Osteoblast (primary cell): Measurements from ENCODE around the gene CHM. TPM values are rescaled to one million over a fixed set of nuclear protein-coding genes. Genes with fewer than 3 reads are reported as not detected.
"Not testable (repeated sequence)": the region's sequence is repeated elsewhere in the genome, so short reads cannot be mapped to it uniquely, and the experiment has no call there.

Experiments
- DNase-seq: peaks from one replicate; pipeline ENCODE4 v3.0.0; 2011; ENCODE audit warnings: low spot score, mixed read lengths; ENCODE audit not compliant: insufficient read length; ENCODE audit errors: missing footprints
- H2AFZ ChIP-seq: 2 replicates; pipeline ENCODE4 v1.6.0; 2011; ENCODE audit warnings: mild to moderate bottlenecking, low read length
- H3K27ac ChIP-seq: 2 replicates; pipeline ENCODE4 v1.5.1; 2011; ENCODE audit warnings: mild to moderate bottlenecking, low read depth, low read length, moderate library complexity
- H3K27me3 ChIP-seq: 2 replicates; pipeline ENCODE4 v1.6.0; 2012; ENCODE audit warnings: mild to moderate bottlenecking, control low read depth, inconsistent platforms, low read length, moderate library complexity; ENCODE audit not compliant: insufficient read depth
- H3K36me3 ChIP-seq: 2 replicates; pipeline ENCODE4 v1.5.1; 2011; ENCODE audit warnings: mild to moderate bottlenecking, low read length, control low read depth, moderate library complexity; ENCODE audit not compliant: insufficient read depth
- H3K4me1 ChIP-seq: 2 replicates; pipeline ENCODE4 v1.5.1; 2011; ENCODE audit warnings: mild to moderate bottlenecking, low read length, control low read depth, moderate library complexity; ENCODE audit not compliant: insufficient read depth
- H3K4me2 ChIP-seq: 2 replicates; pipeline ENCODE4 v1.6.0; 2011; ENCODE audit warnings: mild to moderate bottlenecking, low read length; ENCODE audit not compliant: insufficient read depth
- H3K4me3 ChIP-seq: fragments of 200-600 bp; sonication (generic); 3 replicates; pipeline ENCODE4 v1.5.1; 2012; ENCODE audit warnings: mild to moderate bottlenecking, low read length, inconsistent platforms; ENCODE audit not compliant: insufficient read depth
- H3K79me2 ChIP-seq: 2 replicates; pipeline ENCODE4 v1.6.0; 2012; ENCODE audit warnings: mild to moderate bottlenecking, low read length, control low read depth, inconsistent platforms; ENCODE audit not compliant: insufficient read depth
- H3K9me3 ChIP-seq: 2 replicates; pipeline ENCODE4 v1.5.1; 2011; ENCODE audit warnings: low read depth, low read length, control low read depth
- H4K20me1 ChIP-seq: 2 replicates; pipeline ENCODE4 v1.6.0; 2012; ENCODE audit warnings: mild to moderate bottlenecking, low read length, control low read depth; ENCODE audit not compliant: insufficient read depth
- total RNA-seq: library from RNA; depleted of rRNA; stranded (reverse); fragments of >200 nt; gene quantifications from 2 replicates; pipeline ENCODE4 v1.2.3, GENCODE V29; 2012
- TF ChIP-seq, protein P1 (sequence below): IDR thresholded peaks from 2 replicates; pipeline ENCODE4 v1.5.1; 2011; ENCODE audit warnings: mild to moderate bottlenecking, low read depth, low read length, moderate library complexity; ENCODE audit errors: extremely low read depth

The CHM gene
- total RNA-seq, 1 donor, result 25.3 TPM

DNA sequence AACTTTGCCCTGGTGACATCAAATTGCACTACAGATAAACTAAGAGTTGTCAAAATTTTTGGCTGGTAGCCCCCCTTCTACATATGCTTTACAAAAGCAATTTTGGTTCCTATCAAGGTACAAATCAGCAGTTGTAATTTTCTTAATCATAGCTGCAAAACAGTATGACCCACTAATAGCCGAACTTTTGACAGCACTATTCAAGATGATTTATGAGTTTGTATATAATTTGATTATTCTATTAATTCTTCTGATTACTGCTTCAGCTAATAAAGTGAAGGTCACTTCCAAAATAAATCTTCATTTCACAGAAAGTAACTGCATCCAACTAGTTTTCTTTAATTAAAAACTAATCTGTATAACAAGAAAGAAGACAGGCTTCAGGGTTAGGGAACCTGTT, 119.6 kb downstream of the CHM start:
- no peaks in the 10 kb centered on the region for H3K9me3 ChIP-seq
- no peak for DNase-seq
- H3K4me2 ChIP-seq, result no peak overlapping the region
- H2AFZ ChIP-seq, result no peak overlapping the region
- H3K4me3 ChIP-seq, result no peak overlapping the region
- no peak overlapping the region for H3K27ac ChIP-seq
- H3K27me3 ChIP-seq, result no peaks in the 10 kb centered on the region
- H4K20me1 ChIP-seq, result peaks cover 9% of the 10 kb centered on the region
- TF ChIP-seq, protein P1, sequence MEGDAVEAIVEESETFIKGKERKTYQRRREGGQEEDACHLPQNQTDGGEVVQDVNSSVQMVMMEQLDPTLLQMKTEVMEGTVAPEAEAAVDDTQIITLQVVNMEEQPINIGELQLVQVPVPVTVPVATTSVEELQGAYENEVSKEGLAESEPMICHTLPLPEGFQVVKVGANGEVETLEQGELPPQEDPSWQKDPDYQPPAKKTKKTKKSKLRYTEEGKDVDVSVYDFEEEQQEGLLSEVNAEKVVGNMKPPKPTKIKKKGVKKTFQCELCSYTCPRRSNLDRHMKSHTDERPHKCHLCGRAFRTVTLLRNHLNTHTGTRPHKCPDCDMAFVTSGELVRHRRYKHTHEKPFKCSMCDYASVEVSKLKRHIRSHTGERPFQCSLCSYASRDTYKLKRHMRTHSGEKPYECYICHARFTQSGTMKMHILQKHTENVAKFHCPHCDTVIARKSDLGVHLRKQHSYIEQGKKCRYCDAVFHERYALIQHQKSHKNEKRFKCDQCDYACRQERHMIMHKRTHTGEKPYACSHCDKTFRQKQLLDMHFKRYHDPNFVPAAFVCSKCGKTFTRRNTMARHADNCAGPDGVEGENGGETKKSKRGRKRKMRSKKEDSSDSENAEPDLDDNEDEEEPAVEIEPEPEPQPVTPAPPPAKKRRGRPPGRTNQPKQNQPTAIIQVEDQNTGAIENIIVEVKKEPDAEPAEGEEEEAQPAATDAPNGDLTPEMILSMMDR, result no peak
- H3K4me1 ChIP-seq, result no peaks in the 10 kb centered on the region
- no peaks in the 10 kb centered on the region for H3K79me2 ChIP-seq
- no peaks in the 10 kb centered on the region for H3K36me3 ChIP-seq

DNA sequence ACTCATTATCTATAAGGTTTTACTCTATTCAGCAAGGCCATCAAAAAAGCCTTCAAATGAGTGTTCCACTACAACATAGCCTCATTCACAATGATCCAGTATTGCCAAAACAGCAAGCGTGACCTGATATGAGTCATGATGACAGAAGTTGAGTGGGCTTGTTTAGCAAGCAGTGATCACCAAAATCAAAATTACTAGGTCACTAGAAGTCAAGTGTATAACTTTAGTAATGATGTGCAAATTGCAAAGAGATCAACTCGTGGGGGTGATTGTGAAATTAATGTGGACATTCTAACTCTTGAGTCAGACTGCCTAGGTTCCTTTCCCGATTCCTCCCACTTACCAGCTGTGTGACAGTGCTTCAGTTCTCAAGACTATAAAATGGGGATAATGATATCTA, 124.5 kb downstream of the CHM start:
- Histone ChIP-seq H3K4me3 (no peak overlapping the region), H3K9me3 (no peaks in the 10 kb centered on the region), H3K4me2 (no peak overlapping the region), H4K20me1 (peaks cover 18% of the 10 kb centered on the region), H3K27me3 (no peaks in the 10 kb centered on the region), H2AFZ (no peak overlapping the region), H3K27ac (no peak overlapping the region), H3K4me1 (peaks cover 7% of the 10 kb centered on the region), H3K36me3 (no peaks in the 10 kb centered on the region), H3K79me2 (peaks cover 3% of the 10 kb centered on the region)
- DNase-seq, result peak; percentile 17
- TF ChIP-seq, protein P1, result no peak

DNA sequence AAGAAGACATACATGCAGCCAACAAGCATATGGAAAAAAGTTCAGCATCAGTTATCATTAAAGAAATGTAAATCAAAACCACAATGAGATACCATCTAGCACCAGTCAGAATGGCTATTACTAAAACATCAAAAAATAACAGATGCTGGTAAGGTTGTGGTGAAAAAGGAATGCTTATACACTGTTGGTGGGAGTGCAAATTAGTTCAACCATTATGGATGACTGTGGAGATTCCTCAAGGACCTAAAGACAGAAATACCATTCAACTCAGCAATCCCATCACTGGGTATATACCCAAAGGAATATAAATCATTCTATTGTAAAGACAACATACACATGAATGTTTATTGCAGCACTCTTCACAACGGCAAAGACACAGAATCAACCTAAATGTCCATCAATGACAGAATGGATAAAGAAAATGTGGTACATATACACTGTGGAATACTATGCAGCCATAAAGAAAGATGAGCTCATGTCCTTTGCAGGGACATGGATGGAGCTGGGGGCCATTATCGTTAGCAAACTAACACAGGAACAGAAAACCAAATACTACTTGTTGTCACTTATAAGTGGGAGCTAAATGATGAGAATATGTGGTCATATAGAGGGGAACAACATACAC, 130.6 kb downstream of the CHM start:
- H3K4me1 ChIP-seq, H3K4me2 ChIP-seq, H2AFZ ChIP-seq, DNase-seq, H3K9me3 ChIP-seq, H3K27me3 ChIP-seq, H3K4me3 ChIP-seq, H3K79me2 ChIP-seq, H3K36me3 ChIP-seq, H3K27ac ChIP-seq: not testable (repeated sequence)
- H4K20me1 ChIP-seq, result peaks cover 16% of the 10 kb centered on the region

DNA sequence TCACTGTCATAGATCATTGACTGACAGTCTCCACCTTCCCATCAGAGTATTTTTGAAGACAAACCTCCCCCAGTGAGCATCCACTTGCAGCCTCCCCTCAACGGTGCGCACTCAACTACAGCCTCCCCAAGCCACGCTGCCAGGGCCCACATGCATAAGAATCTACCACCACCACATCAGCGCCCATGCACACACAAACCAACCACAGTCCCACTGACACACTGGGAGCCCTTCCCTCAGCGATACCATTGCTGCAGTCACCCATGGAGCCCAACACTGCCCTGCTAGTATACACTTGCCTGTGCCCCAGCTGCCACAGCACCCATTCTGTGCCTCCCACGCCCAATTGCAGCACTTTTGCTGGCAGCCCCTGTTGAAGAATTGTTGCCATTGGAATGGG, 132.9 kb downstream of the CHM start:
- no peaks in the 10 kb centered on the region for H3K27me3 ChIP-seq
- H4K20me1 ChIP-seq, result peaks cover 16% of the 10 kb centered on the region
- no peak overlapping the region for H3K4me3 ChIP-seq
- no peak for DNase-seq
- no peak overlapping the region for H2AFZ ChIP-seq
- peaks cover 7% of the 10 kb centered on the region for H3K79me2 ChIP-seq
- H3K9me3 ChIP-seq, result no peaks in the 10 kb centered on the region
- TF ChIP-seq, protein P1, result no peak
- no peaks in the 10 kb centered on the region for H3K4me1 ChIP-seq
- no peak overlapping the region for H3K27ac ChIP-seq
- H3K36me3 ChIP-seq, result no peaks in the 10 kb centered on the region
- H3K4me2 ChIP-seq, result no peak overlapping the region
